H9 (cell line): ENCODE data around the gene C12orf75. TPM values are rescaled to one million over a fixed set of nuclear protein-coding genes. Genes with fewer than 3 reads are reported as not detected.

Experiments used
- DNase-seq: peaks from one replicate; pipeline ENCODE4 v3.0.0-alpha.2; 2017
- H2AFZ ChIP-seq: one replicate; pipeline ENCODE4 v1.6.1; 2013; ENCODE audit warnings: mild to moderate bottlenecking, low read length, control low read depth, moderate library complexity
- H2AK5ac ChIP-seq: 2 replicates; pipeline ENCODE4 v1.6.1; 2013; ENCODE audit warnings: low read length, control low read depth, mixed read lengths; ENCODE audit not compliant: insufficient read length
- H2BK120ac ChIP-seq: one replicate; pipeline ENCODE4 v1.6.1; 2013; ENCODE audit warnings: low read depth, mild to moderate bottlenecking, low read length, control low read depth, inconsistent platforms; ENCODE audit not compliant: poor library complexity, severe bottlenecking
- H2BK12ac ChIP-seq: 2 replicates; pipeline ENCODE4 v1.6.1; 2013; ENCODE audit warnings: low read length, control low read depth, mixed read lengths, low read depth; ENCODE audit not compliant: insufficient read length
- H2BK15ac ChIP-seq: 2 replicates; pipeline ENCODE4 v1.6.1; 2013; ENCODE audit warnings: low read depth, low read length, control low read depth
- H2BK20ac ChIP-seq: one replicate; pipeline ENCODE4 v1.6.1; 2013; ENCODE audit warnings: low read depth, mild to moderate bottlenecking, low read length, control low read depth, inconsistent platforms; ENCODE audit not compliant: poor library complexity, severe bottlenecking
- H2BK5ac ChIP-seq: 2 replicates; pipeline ENCODE4 v1.6.1; 2013; ENCODE audit warnings: low read length, control low read depth, mixed read lengths; ENCODE audit not compliant: insufficient read length
- H3K14ac ChIP-seq: 2 replicates; pipeline ENCODE4 v1.6.1; 2013; ENCODE audit warnings: low read length, control low read depth; ENCODE audit not compliant: insufficient read depth
- H3K18ac ChIP-seq: 2 replicates; pipeline ENCODE4 v1.6.1; 2013; ENCODE audit warnings: low read depth, mild to moderate bottlenecking, mixed read lengths, low read length, control low read depth; ENCODE audit not compliant: insufficient read length
- H3K23ac ChIP-seq: 2 replicates; pipeline ENCODE4 v1.6.1; 2013; ENCODE audit warnings: low read length, control low read depth, mixed read lengths, low read depth; ENCODE audit not compliant: insufficient read length
- H3K23me2 ChIP-seq: 2 replicates; pipeline ENCODE4 v1.6.1; 2013; ENCODE audit warnings: low read depth, mild to moderate bottlenecking, mixed read lengths, low read length, control low read depth; ENCODE audit not compliant: insufficient read length, poor library complexity, severe bottlenecking
- H3K27ac ChIP-seq: 2 replicates; pipeline ENCODE4 v1.5.1; 2013; ENCODE audit warnings: low read length, control low read depth, mixed read lengths, low read depth; ENCODE audit not compliant: insufficient read length
- H3K27me3 ChIP-seq: 2 replicates; pipeline ENCODE4 v1.6.1; 2013; ENCODE audit warnings: low read length, control low read depth, inconsistent platforms; ENCODE audit not compliant: insufficient read depth
- H3K4ac ChIP-seq: 2 replicates; pipeline ENCODE4 v1.6.1; 2013; ENCODE audit warnings: low read depth, mild to moderate bottlenecking, control low read depth, inconsistent platforms, low read length, moderate library complexity
- H3K4me1 ChIP-seq: 2 replicates; pipeline ENCODE4 v1.6.1; 2013; ENCODE audit warnings: low read length, control low read depth, inconsistent platforms; ENCODE audit not compliant: insufficient read depth
- H3K4me2 ChIP-seq: 2 replicates; pipeline ENCODE4 v1.6.1; 2013; ENCODE audit warnings: low read length, control low read depth, mixed read lengths; ENCODE audit not compliant: insufficient read length, insufficient read depth
- H3K56ac ChIP-seq: 2 replicates; pipeline ENCODE4 v1.6.1; 2013; ENCODE audit warnings: low read depth, mild to moderate bottlenecking, mixed read lengths, low read length, control low read depth; ENCODE audit not compliant: insufficient read length
- H3K79me1 ChIP-seq: 2 replicates; pipeline ENCODE4 v1.6.1; 2013; ENCODE audit warnings: low read depth, mild to moderate bottlenecking, moderate library complexity, low read length, control low read depth, inconsistent platforms; ENCODE audit not compliant: insufficient read depth, poor library complexity, severe bottlenecking
- H3K79me2 ChIP-seq: 2 replicates; pipeline ENCODE4 v1.6.1; 2013; ENCODE audit warnings: low read length, control low read depth, inconsistent platforms; ENCODE audit not compliant: insufficient read depth
- H3K9ac ChIP-seq: 2 replicates; pipeline ENCODE4 v1.6.1; 2013; ENCODE audit warnings: low read length, control low read depth, mixed read lengths; ENCODE audit not compliant: insufficient read length; ENCODE audit errors: extremely low read depth
- H3K9me3 ChIP-seq: one replicate; pipeline ENCODE4 v1.6.1; 2013; ENCODE audit warnings: low read depth, low read length, inconsistent platforms; ENCODE audit not compliant: control insufficient read depth
- H3T11ph ChIP-seq: one replicate; pipeline ENCODE4 v1.6.1; 2013; ENCODE audit warnings: mild to moderate bottlenecking, low read length, control low read depth, inconsistent platforms
- H4K20me1 ChIP-seq: one replicate; pipeline ENCODE4 v1.6.1; 2013; ENCODE audit not compliant: control insufficient read depth, insufficient read length, insufficient read depth
- H4K5ac ChIP-seq: 2 replicates; pipeline ENCODE4 v1.6.1; 2013; ENCODE audit warnings: low read depth, mild to moderate bottlenecking, mixed read lengths, low read length, control low read depth; ENCODE audit not compliant: insufficient read length
- H4K8ac ChIP-seq: replicated peaks from 2 replicates; pipeline ENCODE4 v1.6.1; 2013; ENCODE audit warnings: low read length, control low read depth, mixed read lengths, low read depth; ENCODE audit not compliant: insufficient read length
- H4K91ac ChIP-seq: 2 replicates; pipeline ENCODE4 v1.6.1; 2013; ENCODE audit warnings: low read depth, mild to moderate bottlenecking, moderate library complexity, mixed read lengths, low read length, control low read depth; ENCODE audit not compliant: insufficient read length
- H3K27ac Mint-ChIP-seq, 3 experiments: 2 replicates in 2 of 3; 3 replicates in 1 of 3; pipeline ENCODE4 v1.8.0; 2020 to 2021; ENCODE audit warnings: mixed read lengths in 3 of 3, mild to moderate bottlenecking in 1 of 3, moderate library complexity in 1 of 3
- H3K27me3 Mint-ChIP-seq: 2 replicates; pipeline ENCODE4 v1.8.0; 2021; ENCODE audit warnings: low read depth, mild to moderate bottlenecking, moderate library complexity, mixed read lengths
- H3K36me3 Mint-ChIP-seq, 3 experiments: 2 replicates in 2 of 3; 3 replicates in 1 of 3; pipeline ENCODE4 v1.8.0; 2020 to 2021; ENCODE audit warnings: low read depth in 3 of 3, mixed read lengths in 3 of 3; ENCODE audit not compliant: insufficient read depth in 1 of 3
- H3K4me1 Mint-ChIP-seq, 2 experiments: 2 replicates each; pipeline ENCODE4 v1.8.0; 2020; ENCODE audit warnings: mixed read lengths in 2 of 2
- H3K4me3 Mint-ChIP-seq, 2 experiments: 2 replicates in 1 of 2; 3 replicates in 1 of 2; pipeline ENCODE4 v1.8.0; 2020 to 2021; ENCODE audit warnings: mild to moderate bottlenecking in 2 of 2, mixed read lengths in 2 of 2, moderate library complexity in 1 of 2
- H3K9me3 Mint-ChIP-seq, 2 experiments: 2 replicates in 1 of 2; 3 replicates in 1 of 2; pipeline ENCODE4 v1.8.0; 2020; ENCODE audit warnings: mild to moderate bottlenecking in 2 of 2, mixed read lengths in 2 of 2, moderate library complexity in 1 of 2
- CTCF ChIP-seq: fragments of 200-600 bp; sonication (generic); conservative IDR thresholded peaks from 3 replicates; pipeline ENCODE4 v1.8.0; 2021; ENCODE audit warnings: antibody characterized with exemption, mild to moderate bottlenecking
- WGBS: extraction: QIAGEN DNeasy Blood & Tissue Kit; methylation state at CpG from one replicate; pipeline ENCODE4 v1.1.7; 2013; ENCODE audit warnings: missing lambda C conversion rate, low lambda C conversion rate, mixed read lengths; ENCODE audit not compliant: insufficient read length; ENCODE audit errors: extremely low coverage; 5-methylcytosine and 5-hydroxymethylcytosine counted together
- total RNA-seq: library from RNA; stranded (reverse); gene quantifications from 2 replicates; pipeline ENCODE4 v1.2.1, GENCODE V29; 2021

C12orf75 gene
- total RNA-seq, 1 experiment from 2014 or later, result 37.9 TPM

DNA sequence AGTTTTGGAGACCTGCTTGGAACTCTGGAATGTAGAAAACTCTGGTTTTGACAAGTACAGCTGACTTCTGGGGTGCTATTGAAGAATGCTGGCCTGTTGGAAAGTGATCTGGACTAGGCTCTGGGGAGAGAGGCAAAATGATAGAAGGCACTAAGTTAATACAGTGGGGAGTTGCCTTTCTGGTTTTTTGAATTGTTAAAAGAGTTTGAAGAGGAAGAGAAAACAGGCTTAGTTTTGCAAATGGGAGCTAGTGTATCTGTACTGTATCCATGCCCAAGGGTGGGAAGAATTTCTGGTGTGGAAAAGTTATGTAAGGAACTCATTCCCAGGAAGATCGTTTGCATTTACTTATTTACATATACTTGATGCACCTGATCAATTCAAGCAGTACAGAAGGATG is 43.8 kb downstream of the C12orf75 start:
- H3K27me3 ChIP-seq, result no peaks in the 10 kb centered on the region
- no peaks in the 10 kb centered on the region for H3K79me2 ChIP-seq
- H3K9me3 ChIP-seq, result no peaks in the 10 kb centered on the region
- H3K4me2 ChIP-seq, result no peak overlapping the region
- DNase-seq, result peak; percentile 15
- no peaks in the 10 kb centered on the region for H4K20me1 ChIP-seq
- no peak overlapping the region for H2BK5ac ChIP-seq
- no peak overlapping the region for H2AK5ac ChIP-seq
- H2BK20ac ChIP-seq, result no peak overlapping the region
- Mint-ChIP-seq H3K4me3 (no peak overlapping the region), H3K4me1 (peaks cover 14 to 15% of the 10 kb centered on the region in 2 experiments), H3K27me3 (no peaks in the 10 kb centered on the region), H3K9me3 (no peaks in the 10 kb centered on the region), H3K36me3 (peaks cover 1 to 8% (median 2%) of the 10 kb centered on the region in 3 experiments; a peak in 3 of 7 replicates), H3K27ac (no peak overlapping the region)
- H3K4ac ChIP-seq, result no peak overlapping the region
- no peak overlapping the region for H3K18ac ChIP-seq
- no peaks in the 10 kb centered on the region for H3K79me1 ChIP-seq
- no peak overlapping the region for H4K91ac ChIP-seq
- no peaks in the 10 kb centered on the region; the same call in 1 of the 2 replicates for H3K4me1 ChIP-seq
- H4K8ac ChIP-seq, result no peak overlapping the region
- no peak overlapping the region for H2BK12ac ChIP-seq
- no peak overlapping the region for H2AFZ ChIP-seq
- no peak for TF ChIP-seq CTCF
- no peak overlapping the region; the same call in 1 of the 2 replicates for H3K14ac ChIP-seq
- H3K9ac ChIP-seq, result no peak overlapping the region
- H2BK15ac ChIP-seq, result no peak overlapping the region
- H4K5ac ChIP-seq, result no peak overlapping the region
- H3K56ac ChIP-seq, result no peak overlapping the region
- no peak overlapping the region for H3K23ac ChIP-seq
- no peak overlapping the region for H3K27ac ChIP-seq
- no CpG with 5 or more reads among the region's 1 CpG for WGBS
- H2BK120ac ChIP-seq, result no peak overlapping the region
- H3K23me2 ChIP-seq, result no peaks in the 10 kb centered on the region
- H3T11ph ChIP-seq, result no peak overlapping the region
